WTC11 (cell line): Measurements from ENCODE around the gene CDC5L. TPM values are rescaled to one million over a fixed set of nuclear protein-coding genes. Genes with fewer than 3 reads are reported as not detected.

ENCODE experiments used
- ATAC-seq: fragments of 200-7000 bp; cut with Tn5 transposase; 2 replicates; pipeline ENCODE4 v1.10.0; 2021; ENCODE audit warnings: mild to moderate bottlenecking, moderate library complexity
- CTCF ChIA-PET: fragments of 300-600 bp; sonication (Branson Sonifier 250); formaldehyde crosslinking; loops from one replicate; lab custom pipeline; 2021; ENCODE audit warnings: antibody characterized with exemption; lab: Charles Lee
- POLR2A ChIA-PET: fragments of 350-600 bp; sonication (Branson Sonifier 250); formaldehyde crosslinking; loops from one replicate; lab custom pipeline; 2021; ENCODE audit warnings: antibody characterized with exemption; lab: Charles Lee
- DNase-seq: peaks from one replicate; pipeline ENCODE4 v3.0.0; 2021; ENCODE audit warnings: low spot score
- H3K27ac Mint-ChIP-seq: 2 replicates; pipeline ENCODE4 v1.8.0; 2021; ENCODE audit warnings: mixed read lengths
- H3K27me3 Mint-ChIP-seq: 2 replicates; pipeline ENCODE4 v1.8.0; 2021; ENCODE audit warnings: low read depth, mild to moderate bottlenecking, moderate library complexity, mixed read lengths
- H3K36me3 Mint-ChIP-seq: 2 replicates; pipeline ENCODE4 v1.8.0; 2021; ENCODE audit warnings: mixed read lengths
- H3K4me1 Mint-ChIP-seq: 2 replicates; pipeline ENCODE4 v1.8.0; 2022; ENCODE audit warnings: mixed read lengths
- H3K4me3 Mint-ChIP-seq: 2 replicates; pipeline ENCODE4 v1.8.0; 2021; ENCODE audit warnings: mild to moderate bottlenecking, moderate library complexity, mixed read lengths
- H3K9me3 Mint-ChIP-seq: 2 replicates; pipeline ENCODE4 v1.8.0; 2021; ENCODE audit warnings: mixed read lengths
- ATF1 ChIP-seq: sonication (generic); formaldehyde crosslinking; IDR thresholded peaks from 2 replicates; pipeline ENCODE4 v1.8.1; 2023; ENCODE audit warnings: mild to moderate bottlenecking, moderate library complexity, missing genetic modification reagents
- ATF3 ChIP-seq: sonication (generic); formaldehyde crosslinking; conservative IDR thresholded peaks from 2 replicates; pipeline ENCODE4 v1.8.1; 2022; ENCODE audit warnings: mild to moderate bottlenecking, missing genetic modification reagents
- CTCF ChIP-seq: fragments of 200-600 bp; IDR thresholded peaks from 2 replicates; pipeline ENCODE4 v1.8.0; 2022; ENCODE audit warnings: antibody characterized with exemption
- ESRRA ChIP-seq: sonication (generic); formaldehyde crosslinking; IDR thresholded peaks from 2 replicates; pipeline ENCODE4 v1.8.1; 2022; ENCODE audit warnings: mild to moderate bottlenecking, missing genetic modification reagents, borderline replicate concordance
- ETV6 ChIP-seq: sonication (generic); formaldehyde crosslinking; IDR thresholded peaks from 2 replicates; pipeline ENCODE4 v1.8.1; 2022; ENCODE audit warnings: mild to moderate bottlenecking, missing genetic modification reagents
- FOXP1 ChIP-seq: sonication (generic); formaldehyde crosslinking; IDR thresholded peaks from 2 replicates; pipeline ENCODE4 v1.8.0; 2022; ENCODE audit warnings: missing genetic modification reagents, mild to moderate bottlenecking, moderate library complexity, borderline replicate concordance
- IRF1 ChIP-seq: sonication (generic); formaldehyde crosslinking; IDR thresholded peaks from 2 replicates; pipeline ENCODE4 v1.8.0; 2023; ENCODE audit warnings: missing genetic modification reagents
- MAX ChIP-seq: sonication (generic); formaldehyde crosslinking; IDR thresholded peaks from 2 replicates; pipeline ENCODE4 v1.8.0; 2022; ENCODE audit warnings: mild to moderate bottlenecking, missing genetic modification reagents
- MLX ChIP-seq: sonication (generic); formaldehyde crosslinking; IDR thresholded peaks from 2 replicates; pipeline ENCODE4 v1.8.1; 2023; ENCODE audit warnings: mild to moderate bottlenecking, missing genetic modification reagents, moderate library complexity
- RELA ChIP-seq: sonication (generic); formaldehyde crosslinking; IDR thresholded peaks from 2 replicates; pipeline ENCODE4 v1.8.1; 2022; ENCODE audit warnings: missing genetic modification reagents, mild to moderate bottlenecking, borderline replicate concordance
- SMAD4 ChIP-seq: sonication (generic); formaldehyde crosslinking; IDR thresholded peaks from 2 replicates; pipeline ENCODE4 v1.8.0; 2022; ENCODE audit warnings: mild to moderate bottlenecking, missing genetic modification reagents
- SP1 ChIP-seq: sonication (generic); formaldehyde crosslinking; conservative IDR thresholded peaks from 2 replicates; pipeline ENCODE4 v1.8.1; 2022; ENCODE audit warnings: missing genetic modification reagents
- TEAD1 ChIP-seq: sonication (generic); formaldehyde crosslinking; IDR thresholded peaks from 2 replicates; pipeline ENCODE4 v1.8.0; 2022; ENCODE audit warnings: mild to moderate bottlenecking, missing genetic modification reagents
- USF1 ChIP-seq: sonication (generic); formaldehyde crosslinking; IDR thresholded peaks from 2 replicates; pipeline ENCODE4 v1.8.0; 2022; ENCODE audit warnings: mild to moderate bottlenecking, missing genetic modification reagents
- ZBTB21 ChIP-seq: sonication (generic); formaldehyde crosslinking; IDR thresholded peaks from 2 replicates; pipeline ENCODE4 v1.8.1; 2023; ENCODE audit warnings: mild to moderate bottlenecking, missing genetic modification reagents, borderline replicate concordance
- ZBTB43 ChIP-seq: sonication (generic); formaldehyde crosslinking; IDR thresholded peaks from 2 replicates; pipeline ENCODE4 v1.8.1; 2023; ENCODE audit warnings: mild to moderate bottlenecking, missing genetic modification reagents
- ZNF416 ChIP-seq: fragments of 250-450 bp; sonication (Bioruptor Pico); IDR thresholded peaks from 2 replicates; pipeline ENCODE4 v1.9.0; 2021; ENCODE audit warnings: mild to moderate bottlenecking, inconsistent platforms
- total RNA-seq: library from RNA; stranded (reverse); gene quantifications from 3 replicates; pipeline ENCODE4 v1.2.3, GENCODE V29; 2021

Gene CDC5L
- total RNA-seq, 1 experiment from 2014 or later = 23.5 TPM

GRCh38 chr6:44387346-44388134, at the start of gene CDC5L (continued):
- TF ChIP-seq IRF1 (CRISPR knock-in tag) = peak; percentile 58; the same call in 1 of the 2 replicates
- no peak for TF ChIP-seq ATF1 (CRISPR knock-in tag)
- no peak for TF ChIP-seq RELA (CRISPR knock-in tag)
- 0 out of 2 replicates have a peak, but pooled peaks have one; percentile 28 for TF ChIP-seq TEAD1 (CRISPR knock-in tag)
- TF ChIP-seq FOXP1 = peak; percentile 90
- TF ChIP-seq ZBTB43 = no peak
- TF ChIP-seq ETV6 (CRISPR knock-in tag) = peak; percentile 54; the same call in 1 of the 2 replicates
- TF ChIP-seq MLX (CRISPR knock-in tag) = no peak
- TF ChIP-seq ZNF416 = no peak
- TF ChIP-seq ZBTB21 (CRISPR knock-in tag) = peak; percentile 95
- no peak for TF ChIP-seq SMAD4

GRCh38 chr6:44338228-44339122, 49.0 kb upstream of the CDC5L start:
- ChIA-PET POLR2A (interaction anchor here (0.6 kb wide), 1 partner anchor 26 kb away, joined by 3 read pairs; no protein-coding TSS in a partner anchor), CTCF (interaction anchor here (0.9 to 5.0 kb wide), 9 partner anchors 26 to 238 kb away, joined by 3 to 67 read pairs (median 4); partner anchors contain the start of genes AARS2, SLC35B2 and TMEM151B)
- 0 out of 2 replicates have a peak, but pooled peaks have one; percentile 20 for TF ChIP-seq SP1
- peak; percentile 92; the same call in 1 of the 2 replicates for TF ChIP-seq ESRRA (CRISPR knock-in tag)
- peak; percentile 61 for TF ChIP-seq CTCF
- no peak for TF ChIP-seq ATF3 (CRISPR knock-in tag)
- peak; percentile 89 for ATAC-seq
- no peaks in the 10 kb centered on the region for H3K36me3 Mint-ChIP-seq
- H3K4me1 Mint-ChIP-seq = peaks cover 28% of the 10 kb centered on the region
- peaks cover 16% of the 10 kb centered on the region for H3K27me3 Mint-ChIP-seq
- peak; percentile 78 for DNase-seq
- H3K27ac Mint-ChIP-seq = no peak overlapping the region
- H3K4me3 Mint-ChIP-seq = no peak overlapping the region
- no peaks in the 10 kb centered on the region for H3K9me3 Mint-ChIP-seq

- DNase-seq (no peak), ATAC-seq (no peak)
- no peak for TF ChIP-seq ESRRA (CRISPR knock-in tag)
- TF ChIP-seq MAX (CRISPR knock-in tag) = no peak
- no peak for TF ChIP-seq USF1 (CRISPR knock-in tag)
- Mint-ChIP-seq H3K9me3 (no peaks in the 10 kb centered on the region), H3K4me3 (no peak overlapping the region), H3K4me1 (peaks cover 28% of the 10 kb centered on the region), H3K36me3 (no peaks in the 10 kb centered on the region), H3K27me3 (peaks cover 20% of the 10 kb centered on the region), H3K27ac (no peak overlapping the region)
- POLR2A ChIA-PET = interaction anchor here (0.6 kb wide), 1 partner anchor 27 kb away, joined by 3 read pairs; no protein-coding TSS in a partner anchor
- CTCF ChIA-PET = interaction anchor here (0.9 to 5.0 kb wide), 7 partner anchors 27 to 167 kb away, joined by 3 to 67 read pairs (median 3); partner anchors contain the start of genes AARS2, SLC35B2 and TMEM151B
These were observed 48.2 kb upstream of the CDC5L start for GRCh38 chr6:44339301-44339700.
